Stimulated activated CD4-positive, alpha-beta T cell treated with anti-CD3 and anti-CD28 coated beads, TNF-alpha, amount 100 ng/mL, for 4 hours (primary cell): ENCODE data around the gene AGAP2.

Experiments
- DNase-seq, 3 experiments: peaks; one replicate each; pipeline ENCODE4 v3.0.0-alpha.2; 2020; ENCODE audit warnings: low read depth in 3 of 3

The AGAP2 gene

GRCh38 chr12:57736741-57737466 lies 1.6 kb downstream of the AGAP2 start:
- no peak for DNase-seq

- DNase-seq: no peak
Measured at GRCh38 chr12:57735952-57736740, 2.4 kb downstream of the AGAP2 start.

GRCh38 chr12:57735198-57735855 lies 3.2 kb downstream of the AGAP2 start:
- no peak for DNase-seq

GRCh38 chr12:57734591-57734990 lies 4.0 kb downstream of the AGAP2 start:
- no peak for DNase-seq

- no peak for DNase-seq
Measured at GRCh38 chr12:57733928-57734327, 4.6 kb downstream of the AGAP2 start.

- DNase-seq: no peak
Measured at GRCh38 chr12:57732726-57733593, 5.6 kb downstream of the AGAP2 start.

GRCh38 chr12:57732270-57732669 lies 6.3 kb downstream of the AGAP2 start:
- DNase-seq: no peak

- no peak for DNase-seq
Measured at GRCh38 chr12:57731411-57732080, 7.0 kb downstream of the AGAP2 start.

- DNase-seq: no peak
Measured at GRCh38 chr12:57730336-57731067, 8.0 kb downstream of the AGAP2 start.

- DNase-seq: no peak
Measured at GRCh38 chr12:57729321-57729844, 9.2 kb downstream of the AGAP2 start.

GRCh38 chr12:57727758-57728395 lies 10.7 kb downstream of the AGAP2 start:
- DNase-seq: no peak

GRCh38 chr12:57726884-57727757 lies 11.4 kb downstream of the AGAP2 start:
- DNase-seq: no peak

- no peak for DNase-seq
Measured at GRCh38 chr12:57726151-57726883, 12.2 kb downstream of the AGAP2 start.

- DNase-seq: no peak
Measured at GRCh38 chr12:57725851-57726150, 12.7 kb downstream of the AGAP2 start.

GRCh38 chr12:57724936-57725740 lies 13.4 kb downstream of the AGAP2 start:
- no peak for DNase-seq

- DNase-seq: no peak
Measured at GRCh38 chr12:57724003-57724935, 14.3 kb downstream of the AGAP2 start.
